Hematopoietic multipotent progenitor cell treated with erythropoietin and hydrocortisone succinate and interleukin-3 and kit ligand, for 6 days (in vitro differentiated cells): ENCODE results near the gene ATRNL1.
"Not testable (repeated sequence)": the region's sequence is repeated elsewhere in the genome, so short reads cannot be mapped to it uniquely, and the experiment has no call there.

Experiments used
- DNase-seq: peaks from one replicate; pipeline ENCODE4 v3.0.0-alpha.2; 2015

The ATRNL1 gene

DNA sequence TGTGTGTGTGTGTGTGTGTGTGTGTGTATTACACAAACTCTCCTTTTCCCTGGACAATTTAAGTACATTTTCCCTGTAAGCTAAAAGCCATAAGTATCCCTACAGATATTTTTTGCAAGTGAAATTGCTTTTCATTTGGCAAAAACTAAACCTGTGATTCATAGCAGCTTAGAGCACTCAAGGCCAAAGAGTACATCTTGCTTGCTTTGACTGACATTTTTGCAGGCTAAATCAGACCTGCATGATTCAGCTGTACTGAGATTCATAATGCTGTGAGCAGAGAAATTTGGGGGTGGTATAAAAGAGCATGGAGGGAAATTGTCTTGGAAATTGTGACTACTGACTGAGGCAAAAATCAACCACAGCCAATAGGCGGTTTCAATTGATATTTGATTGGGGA lies 679.4 kb downstream of the ATRNL1 start:
- DNase-seq = no peak

DNA sequence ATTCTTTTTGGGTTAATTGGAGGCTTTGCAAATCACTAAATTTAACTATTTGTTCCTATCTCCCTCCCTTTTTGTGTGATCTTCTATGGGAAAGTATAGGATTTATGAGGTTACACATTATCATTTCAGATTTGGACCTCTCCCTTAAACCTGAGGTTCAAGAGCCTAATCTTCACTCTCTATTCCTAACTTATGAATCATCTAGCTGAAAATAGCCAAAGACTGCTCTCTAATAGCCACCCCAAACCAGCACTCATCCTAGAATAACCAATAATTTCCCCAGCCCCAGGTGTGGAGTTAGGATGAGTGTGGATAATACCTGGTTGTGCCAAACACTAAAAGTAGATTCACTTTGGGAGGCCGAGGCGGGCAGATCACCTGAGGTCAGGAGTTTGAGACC lies 680.7 kb downstream of the ATRNL1 start:
- no peak for DNase-seq

DNA sequence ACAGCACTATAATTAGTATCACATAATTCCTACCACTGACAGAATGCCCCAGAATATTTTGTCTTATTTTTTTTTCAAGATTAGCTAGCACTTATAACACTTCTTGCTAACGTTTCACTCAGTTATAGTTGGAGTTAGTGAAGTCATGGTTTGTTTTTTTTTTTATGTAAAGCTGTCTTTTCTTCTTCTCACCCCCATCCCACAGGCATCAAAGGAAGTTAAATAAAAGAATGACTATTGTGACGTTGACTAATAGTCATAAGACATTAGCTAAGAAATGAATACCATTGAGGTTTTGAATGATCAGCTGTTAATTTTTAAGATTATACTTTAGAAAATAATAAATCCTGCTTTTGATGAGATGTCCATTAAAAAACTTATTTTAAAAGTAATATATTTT lies 681.6 kb downstream of the ATRNL1 start:
- DNase-seq = no peak

DNA sequence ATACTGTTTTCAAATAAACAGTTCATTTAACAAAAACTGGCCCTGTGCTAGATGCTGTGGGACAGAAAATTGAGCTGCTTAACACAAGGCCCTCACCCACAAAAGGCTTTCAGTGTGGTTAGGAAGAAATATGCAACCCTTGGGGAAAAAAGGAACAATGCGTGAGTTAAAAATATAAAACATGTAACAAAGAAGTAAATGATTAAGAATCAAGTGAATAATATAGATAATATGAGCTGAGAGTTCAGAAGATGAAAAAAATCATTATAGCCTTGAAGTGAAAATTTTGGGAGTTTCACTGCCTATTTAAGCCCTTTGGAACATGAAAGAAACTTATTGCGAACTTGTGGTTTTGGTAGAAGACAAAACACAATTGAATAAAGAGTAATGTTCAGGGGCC lies 684.5 kb downstream of the ATRNL1 start:
- no peak for DNase-seq

DNA sequence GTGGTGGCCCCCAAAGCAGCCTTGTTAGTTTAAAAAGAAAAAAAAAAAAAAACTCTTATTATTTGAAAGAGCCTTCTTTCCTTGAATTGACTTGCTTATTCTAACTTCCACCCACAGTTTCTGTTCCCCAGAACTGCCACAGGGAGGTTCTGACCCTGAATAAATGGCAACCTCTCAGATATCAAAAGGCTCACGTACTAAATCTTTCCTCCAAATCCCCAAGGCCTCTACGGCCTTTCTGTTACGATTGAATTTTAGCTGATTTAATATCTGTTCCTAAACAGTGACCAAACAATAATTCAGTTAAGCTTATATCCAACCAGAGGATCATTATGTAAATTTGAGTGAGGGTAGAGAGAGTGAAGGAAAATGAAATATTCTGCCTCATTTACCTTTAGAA lies 697.1 kb downstream of the ATRNL1 start:
- DNase-seq = no peak

DNA sequence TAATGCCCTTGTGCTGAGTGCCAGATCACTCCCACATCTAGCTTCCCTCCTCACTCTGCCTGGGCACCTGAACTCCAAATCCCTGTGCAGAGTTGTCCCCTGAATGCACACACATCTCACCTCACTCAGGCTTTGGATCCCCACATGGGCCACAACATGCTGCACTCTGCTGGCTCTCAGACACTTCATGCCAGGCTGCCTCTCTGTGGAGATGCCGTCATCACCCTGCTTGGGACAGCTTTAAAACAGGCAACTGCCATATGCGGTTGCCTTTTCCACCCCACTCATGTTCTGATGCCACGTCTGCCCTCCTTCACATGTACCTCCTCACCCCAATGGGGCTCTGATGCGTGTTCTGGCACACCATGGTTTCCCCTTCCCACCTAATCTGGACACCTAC lies 702.8 kb downstream of the ATRNL1 start:
- DNase-seq = no peak

DNA sequence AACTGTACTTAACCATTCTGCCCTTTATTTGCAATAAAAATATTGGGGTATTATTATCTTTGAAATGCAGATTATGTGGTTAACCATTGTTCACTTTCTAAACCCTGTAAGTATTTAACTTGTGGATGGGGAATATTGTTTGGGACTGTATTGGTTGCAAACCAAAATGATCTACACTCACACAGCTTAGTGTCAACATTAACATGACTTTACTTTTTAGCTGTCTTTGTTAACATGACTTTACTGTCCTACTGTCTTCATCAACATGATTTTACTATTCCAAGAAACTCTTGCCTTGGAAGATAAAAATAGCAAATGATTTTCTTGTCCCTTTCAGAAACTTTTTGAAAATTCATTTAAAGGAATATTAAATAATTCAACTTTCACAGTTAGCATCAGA lies 708.3 kb downstream of the ATRNL1 start:
- DNase-seq = no peak

DNA sequence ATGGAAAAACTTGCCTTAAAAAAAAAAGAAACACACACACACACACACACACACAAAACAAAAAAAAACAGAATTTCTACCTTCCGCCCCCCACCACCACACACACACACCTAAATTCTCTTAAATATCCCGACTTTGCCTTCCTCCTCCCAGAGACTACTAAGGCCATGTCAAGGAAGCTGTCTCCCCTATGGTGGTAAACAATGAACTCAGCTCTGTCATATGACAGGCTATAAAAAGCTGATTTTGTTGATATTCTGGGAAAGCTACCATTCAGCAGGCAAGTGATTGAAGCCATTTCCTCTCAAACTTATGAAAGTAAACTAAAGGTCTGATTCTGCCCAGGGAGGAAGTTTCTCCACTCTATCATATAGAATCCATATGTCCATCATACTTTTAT lies 708.8 kb downstream of the ATRNL1 start:
- DNase-seq = no peak

DNA sequence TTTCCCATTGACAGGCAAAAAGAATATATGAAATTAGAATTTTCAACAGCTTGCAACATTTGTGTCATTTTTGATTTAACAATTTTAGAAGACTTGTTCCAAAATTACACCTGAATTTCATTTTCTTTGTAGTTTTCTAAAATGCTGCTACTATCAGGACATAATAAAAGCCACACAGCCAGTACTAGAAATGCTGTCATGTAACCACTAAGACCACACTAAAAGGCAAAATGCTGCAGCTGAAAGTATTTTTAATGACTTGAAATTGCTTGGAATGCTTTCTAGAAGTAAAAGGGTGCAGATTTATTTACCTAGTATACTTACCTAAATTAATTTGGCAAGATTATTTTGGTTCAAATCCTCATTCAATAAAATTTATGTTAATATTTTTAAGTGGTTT lies 709.7 kb downstream of the ATRNL1 start:
- no peak for DNase-seq

DNA sequence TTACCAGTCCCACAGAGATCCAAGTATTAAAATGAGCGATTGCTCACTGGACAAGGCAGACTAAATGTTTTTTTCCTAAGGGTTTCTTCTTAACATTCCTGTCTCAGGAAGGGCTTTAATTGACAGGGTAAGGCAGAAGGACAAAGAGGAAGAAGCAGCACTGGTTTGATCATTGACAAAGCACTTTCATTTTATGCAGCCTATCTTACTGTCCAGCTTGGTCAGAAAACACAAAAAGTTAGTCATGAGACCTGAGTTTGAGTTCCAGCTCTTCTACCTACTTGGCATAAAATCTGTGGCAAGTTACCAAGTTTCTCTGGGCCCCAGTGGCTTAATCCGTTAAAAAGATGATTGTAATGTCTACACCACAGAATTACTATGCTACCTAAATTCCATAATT lies 721.4 kb downstream of the ATRNL1 start:
- no peak for DNase-seq

DNA sequence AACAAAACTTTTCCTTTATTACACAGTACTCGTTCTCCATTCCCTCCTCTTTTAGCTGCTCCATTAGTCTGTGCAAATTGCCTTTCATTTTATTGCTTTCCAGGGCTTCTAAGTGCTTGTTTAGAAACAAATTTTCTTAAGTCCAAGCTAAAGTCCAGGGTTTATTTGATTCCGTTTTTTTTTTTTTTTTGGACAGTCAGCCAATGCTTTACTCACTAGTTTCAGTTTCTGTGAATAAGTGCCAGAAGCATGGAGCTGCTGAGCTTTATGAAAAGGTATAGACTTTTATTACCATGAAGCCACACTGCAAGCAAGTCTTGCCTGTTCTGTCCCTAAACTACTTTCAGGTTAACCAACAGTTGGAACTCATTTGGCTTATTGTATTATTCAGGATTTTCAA lies 724.8 kb downstream of the ATRNL1 start:
- no peak for DNase-seq

DNA sequence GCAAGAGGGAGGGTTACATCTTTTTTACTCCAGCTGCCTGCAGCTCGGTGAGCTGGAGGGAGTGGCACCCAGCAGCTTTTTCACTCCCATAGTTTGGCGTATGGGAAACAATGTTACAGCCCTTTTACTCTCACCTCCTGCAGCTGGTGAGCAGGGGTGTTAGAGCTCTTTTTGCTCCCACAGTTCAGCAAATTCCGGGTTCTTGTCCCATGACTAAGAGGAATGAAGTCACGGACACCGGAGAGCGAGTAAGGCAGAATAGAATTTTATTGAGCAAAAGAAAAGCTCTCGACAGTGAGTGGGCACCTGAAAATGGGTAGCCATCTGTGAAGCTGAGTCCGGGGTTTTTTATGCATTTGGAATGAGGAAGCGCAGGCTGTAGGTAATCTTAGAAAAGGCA lies 733.2 kb downstream of the ATRNL1 start:
- DNase-seq = no peak

DNA sequence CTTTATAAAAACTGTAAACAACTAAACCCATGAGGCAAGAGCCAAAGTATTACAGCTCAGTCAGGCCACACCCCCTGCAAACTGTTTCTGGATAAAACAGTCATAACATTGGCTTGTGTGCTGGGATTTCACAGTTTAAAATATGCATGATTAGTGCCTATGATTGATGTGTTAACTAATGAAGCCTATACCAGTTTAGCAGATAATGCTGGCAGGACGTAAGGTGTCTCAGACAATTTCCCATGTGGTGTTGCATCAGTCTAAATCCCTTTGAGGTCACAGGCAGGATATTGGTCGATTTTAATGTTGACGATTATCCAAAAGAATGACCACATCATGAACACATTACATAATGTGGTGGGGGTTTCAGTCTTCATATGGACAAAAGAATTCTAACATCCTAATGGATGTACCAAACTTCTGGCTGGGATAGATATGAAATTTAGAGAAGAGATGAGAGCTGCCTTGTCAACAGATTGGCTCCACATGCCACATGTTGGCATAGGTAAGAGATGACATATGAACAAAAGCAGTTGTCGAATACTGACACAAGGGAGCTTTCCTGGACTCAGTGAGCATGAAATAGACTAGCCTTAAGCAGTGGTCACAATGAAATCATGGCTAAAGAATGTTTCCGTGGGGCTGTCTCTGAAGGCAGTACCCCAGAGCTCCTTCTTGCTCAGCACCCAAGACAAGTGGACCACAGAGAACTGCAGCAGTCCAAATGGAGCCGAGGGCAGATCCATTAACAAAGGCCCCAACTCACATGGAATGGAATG lies 734.3 kb downstream of the ATRNL1 start:
- no peak for DNase-seq

DNA sequence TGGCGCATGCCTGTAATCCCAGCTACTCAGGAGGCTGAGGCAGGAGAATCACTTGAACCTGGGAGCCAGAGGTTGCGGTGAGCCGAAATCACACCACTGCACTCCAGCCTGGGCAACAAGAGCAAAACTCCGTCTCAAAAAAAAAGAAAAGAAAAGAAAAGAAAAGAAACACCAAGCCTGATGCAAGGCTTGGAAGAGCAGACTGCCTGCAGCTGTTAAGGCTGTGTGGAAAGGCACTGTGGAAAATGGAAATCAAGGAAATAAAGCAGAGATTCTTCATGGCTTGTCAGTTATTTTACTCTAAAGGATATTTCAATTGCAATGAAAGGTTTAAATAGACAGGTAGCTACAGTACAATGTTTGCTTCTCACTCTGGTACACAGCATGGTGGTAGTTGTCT lies 735.0 kb downstream of the ATRNL1 start:
- DNase-seq = not testable (repeated sequence)

DNA sequence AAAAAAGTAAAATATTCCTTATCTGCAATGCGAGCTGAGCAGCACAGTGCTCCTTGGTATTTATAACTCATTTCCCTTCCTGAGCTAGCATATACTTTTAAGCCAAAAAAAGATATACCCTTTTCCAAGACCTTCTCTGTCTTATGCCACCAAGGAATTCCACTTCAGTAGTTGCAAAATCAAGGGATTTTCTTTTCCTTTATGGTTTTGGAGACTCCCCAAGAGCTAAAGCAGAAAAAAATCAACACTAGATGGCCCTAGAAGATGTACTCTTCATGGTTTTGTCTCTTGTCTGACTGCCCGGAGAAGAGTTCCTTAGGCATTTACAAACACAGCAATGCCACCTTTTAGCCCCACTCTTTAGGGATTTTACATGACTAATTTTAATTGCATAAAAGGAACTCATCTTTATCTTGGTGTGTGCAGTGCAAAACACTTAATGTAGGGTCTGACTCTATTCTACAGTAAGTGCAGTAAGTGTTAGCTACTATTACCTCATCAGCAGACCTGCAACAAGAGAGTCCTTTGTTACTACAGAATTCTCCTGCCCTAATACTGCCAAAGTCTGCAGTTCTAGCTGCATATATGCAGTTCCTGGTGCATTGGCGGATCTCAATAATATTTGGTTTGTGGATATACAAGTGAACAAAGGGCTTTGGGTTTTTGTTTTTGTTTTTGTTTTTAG lies 736.5 kb downstream of the ATRNL1 start:
- DNase-seq = no peak

DNA sequence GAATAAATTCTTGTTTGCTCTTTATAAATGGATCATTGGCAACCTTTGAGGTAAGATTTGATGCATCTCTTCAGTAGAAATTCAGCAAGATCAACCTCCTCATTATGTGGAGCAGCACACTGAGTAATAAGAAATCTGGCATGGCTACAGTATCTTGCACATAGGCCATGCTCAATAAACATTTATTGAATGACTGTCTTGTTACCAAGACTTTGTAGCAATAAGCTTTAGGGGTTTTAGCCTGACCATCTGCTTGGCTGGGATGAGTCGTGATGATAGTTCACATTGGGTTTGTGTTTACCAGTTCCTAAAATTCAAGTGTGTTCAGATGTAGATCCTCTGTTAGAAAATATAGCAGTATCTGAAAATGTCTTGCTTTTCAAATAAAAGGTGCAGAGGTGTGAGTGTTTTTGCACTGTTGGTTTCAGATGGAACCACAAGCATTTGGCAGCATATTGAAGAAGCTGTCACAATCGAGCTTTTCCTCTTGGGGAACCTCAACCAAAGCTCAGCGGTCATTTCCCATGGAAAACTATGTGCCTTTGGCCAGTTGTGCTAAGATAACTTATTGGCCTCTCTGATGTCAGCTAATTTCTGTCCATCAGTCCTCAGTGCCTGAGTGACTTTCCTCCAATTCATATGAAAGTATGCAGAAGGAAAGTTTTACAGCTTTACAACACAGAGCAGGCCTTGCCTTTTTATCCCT lies 737.3 kb downstream of the ATRNL1 start:
- DNase-seq = no peak

DNA sequence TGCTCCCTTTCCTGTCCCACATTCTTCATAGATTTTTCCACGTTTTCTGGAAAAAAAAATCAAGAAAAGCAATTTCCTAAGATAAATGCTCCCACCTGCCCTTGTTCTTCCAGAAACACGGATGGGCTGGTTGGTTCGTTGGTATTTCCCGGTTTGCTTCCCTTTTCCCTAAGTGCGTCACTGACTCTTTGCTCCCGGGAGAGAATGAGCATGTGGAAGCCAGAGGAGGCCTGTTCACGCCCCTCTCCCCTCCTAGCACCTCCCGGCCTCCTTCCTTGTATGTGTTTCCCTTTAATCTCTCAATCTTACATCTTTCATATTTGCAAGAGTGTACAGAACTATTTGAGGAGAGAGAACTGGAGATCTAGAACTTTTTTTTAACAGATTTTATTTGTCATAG lies 737.9 kb downstream of the ATRNL1 start:
- DNase-seq = no peak

DNA sequence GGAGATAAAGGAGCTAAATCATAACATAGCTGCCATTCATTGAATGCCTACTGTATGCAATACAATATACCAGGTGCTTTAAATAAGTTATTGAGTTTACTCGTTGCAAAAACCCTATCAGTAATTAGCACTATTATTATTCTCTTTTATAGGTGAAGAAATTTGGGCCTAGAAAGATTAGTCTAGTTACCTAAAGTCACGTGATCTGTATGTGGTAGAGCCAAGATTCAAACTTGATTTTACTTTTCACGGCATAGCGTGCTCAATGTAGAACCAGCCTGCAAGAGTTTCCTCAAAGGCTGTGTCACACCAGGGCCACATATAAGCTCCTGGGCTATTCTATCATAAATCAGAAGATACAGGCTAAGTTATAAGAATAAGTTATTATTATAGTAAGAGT lies 740.0 kb downstream of the ATRNL1 start:
- no peak for DNase-seq

DNA sequence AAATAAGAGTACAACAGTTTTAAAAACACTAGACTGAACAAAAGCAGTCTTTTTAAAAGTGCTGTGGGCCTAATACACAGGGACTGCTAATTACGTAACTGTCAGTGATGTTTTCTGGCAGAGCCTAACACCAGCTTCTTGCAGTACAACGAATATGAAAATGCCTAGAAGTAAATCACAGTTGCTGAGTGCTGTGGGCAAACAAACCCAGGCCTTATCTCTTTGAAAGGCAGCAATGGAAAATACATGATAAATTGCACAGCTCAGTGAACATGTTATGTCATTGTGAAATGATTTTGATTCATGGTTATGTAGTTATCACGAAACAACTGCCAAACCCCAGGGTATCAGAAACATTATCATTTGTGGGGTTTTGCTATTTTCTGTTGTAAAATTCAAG lies 751.4 kb downstream of the ATRNL1 start:
- DNase-seq = no peak

DNA sequence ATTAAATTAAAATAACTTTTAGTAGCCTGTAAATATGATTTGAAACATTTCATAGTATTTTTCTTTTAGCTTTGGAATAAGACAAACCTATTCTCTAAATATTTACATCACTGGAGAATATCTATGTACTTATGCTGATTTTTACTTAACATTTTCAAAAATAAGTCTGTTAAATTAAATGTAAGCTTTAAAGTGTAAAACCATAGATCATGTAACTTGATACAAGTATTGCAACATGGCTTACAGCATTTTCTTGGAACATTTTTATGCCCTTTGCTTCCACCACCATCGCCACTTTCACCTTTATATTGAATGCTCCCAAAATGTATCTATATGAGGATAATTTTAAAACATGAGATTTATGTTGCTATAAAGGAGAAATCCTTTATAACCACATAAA lies 752.8 kb downstream of the ATRNL1 start:
- DNase-seq = no peak

DNA sequence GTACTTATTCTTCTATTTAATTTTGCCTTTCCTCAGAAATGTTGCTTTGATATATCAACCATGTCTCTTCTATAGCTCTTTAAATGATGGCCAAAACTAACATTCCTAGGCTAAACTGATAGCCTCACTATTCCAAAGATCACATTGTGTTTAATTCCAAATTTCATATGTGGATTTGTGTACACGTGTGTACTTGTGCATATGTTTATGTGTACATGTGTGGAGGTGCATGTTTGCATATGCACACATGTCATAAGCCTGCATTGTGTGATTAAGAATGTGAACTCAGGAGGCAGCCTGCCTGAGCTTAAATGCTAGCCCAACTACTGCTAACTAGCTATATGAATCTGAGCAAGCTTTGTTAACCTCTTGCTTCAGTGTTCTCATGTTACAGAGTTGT lies 753.4 kb downstream of the ATRNL1 start:
- DNase-seq = no peak

DNA sequence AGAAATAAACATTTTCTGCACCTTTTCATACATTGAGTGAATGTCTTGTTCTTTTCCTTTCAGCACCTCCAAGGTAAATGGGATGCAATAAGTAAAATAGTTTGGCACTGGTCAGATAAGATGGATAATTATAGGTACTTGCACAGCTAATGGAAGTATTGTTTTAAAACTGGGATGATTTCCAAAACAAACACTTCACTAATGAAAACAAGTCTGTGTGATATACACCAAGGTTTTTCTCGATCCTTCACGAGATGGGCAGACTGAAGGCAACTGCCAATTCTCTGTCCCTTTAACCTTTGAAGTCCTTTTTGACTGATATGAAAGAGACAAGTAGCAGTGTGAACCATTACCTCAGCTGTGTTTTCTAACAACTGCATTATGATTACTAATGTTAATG lies 756.0 kb downstream of the ATRNL1 start:
- DNase-seq = no peak

DNA sequence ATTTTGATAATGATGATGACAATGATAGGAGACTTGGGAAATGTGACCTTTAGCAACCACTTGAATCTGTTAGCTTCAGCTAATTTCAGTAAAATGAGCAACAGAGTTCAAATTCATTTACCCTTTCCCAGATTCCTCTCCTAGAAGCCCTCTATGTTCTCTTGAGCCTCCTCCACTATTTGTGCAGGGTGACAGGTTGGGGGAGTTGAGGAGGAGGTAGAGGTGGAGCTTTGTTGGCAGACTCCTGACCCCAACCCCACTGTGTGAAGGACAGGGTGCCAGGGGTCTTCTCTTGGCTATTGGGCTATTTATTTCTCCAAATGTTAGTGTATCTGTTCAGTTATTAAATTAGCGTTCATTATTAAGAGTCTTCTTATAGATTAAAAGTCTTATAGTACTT lies 757.5 kb downstream of the ATRNL1 start:
- no peak for DNase-seq

DNA sequence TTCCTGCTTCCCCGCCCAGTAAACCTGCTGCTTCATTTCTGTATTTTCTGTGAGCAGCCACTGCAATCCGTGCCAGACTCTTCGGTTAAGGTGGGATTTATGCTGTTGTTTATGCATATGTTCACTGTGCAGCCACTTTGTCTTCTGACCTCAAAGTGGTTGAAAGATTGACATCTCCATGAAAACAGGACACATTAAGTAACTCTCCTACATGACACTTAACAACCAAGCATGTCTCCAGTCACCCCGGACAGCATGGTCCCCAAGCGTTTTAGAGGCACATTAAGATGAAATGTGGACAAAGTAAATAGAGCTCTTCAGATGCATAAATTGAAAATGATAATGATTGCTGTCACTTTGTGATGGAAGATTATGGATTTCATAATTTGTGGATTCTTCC lies 758.5 kb downstream of the ATRNL1 start:
- no peak for DNase-seq
